ENCODE measurements around the gene RAPGEFL1. TPM values are rescaled to one million over a fixed set of nuclear protein-coding genes. Genes with fewer than 3 reads are reported as not detected.
"Not testable (repeated sequence)": the region's sequence is repeated elsewhere in the genome, so short reads cannot be mapped to it uniquely, and the experiment has no call there.

RAPGEFL1 gene
- total and polyA plus RNA-seq, 2 donors from 2014 or later: 0.99 to 4.3 TPM

DNA sequence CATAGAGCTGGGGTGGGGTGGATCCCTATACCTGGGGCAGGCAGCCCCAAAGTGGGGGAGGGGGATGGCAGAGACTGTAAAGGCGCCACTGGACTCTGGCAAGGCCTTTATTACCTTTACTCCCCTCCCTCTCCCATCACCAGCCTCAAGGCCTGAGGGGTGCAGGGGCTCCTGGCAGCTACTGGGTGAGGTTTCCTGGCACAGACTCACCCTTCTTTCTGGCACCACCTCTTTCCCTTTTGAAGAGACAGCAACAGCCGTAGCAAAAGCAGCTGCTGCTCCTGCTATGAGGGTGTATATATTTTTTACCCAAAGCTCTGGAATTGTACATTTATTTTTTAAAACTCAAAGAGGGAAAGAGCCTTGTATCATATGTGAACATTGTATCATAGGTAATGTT is 17.6 kb downstream of the RAPGEFL1 start:
- Histone ChIP-seq H3K27ac (ENCODE audit: low read depth in 2 of 2, low read length in 2 of 2) (no peak overlapping the region), H3K4me3 (ENCODE audit: low read length in 3 of 3) (no peak overlapping the region), H3K27me3 (ENCODE audit: control insufficient read depth, insufficient read depth, low read length) (no peaks in the 10 kb centered on the region), H3K4me1 (ENCODE audit: control insufficient read depth in 2 of 3, insufficient read depth in 2 of 3, low read depth in 1 of 3, low read length in 3 of 3) (peaks cover 0 to 2% (median 0%) of the 10 kb centered on the region in 3 donors), H3K9ac (ENCODE audit: low read length in 3 of 3) (no peak overlapping the region), H3K9me3 (ENCODE audit: control insufficient read depth in 2 of 3, insufficient read depth in 1 of 3, low read length in 3 of 3) (no peaks in the 10 kb centered on the region), H3K36me3 (ENCODE audit: control insufficient read depth in 2 of 3, insufficient read depth in 3 of 3, low read length in 3 of 3) (no peaks in the 10 kb centered on the region)
- DNase-seq: no peak
- no peak for FAIRE-seq
- TF ChIP-seq, protein P1, sequence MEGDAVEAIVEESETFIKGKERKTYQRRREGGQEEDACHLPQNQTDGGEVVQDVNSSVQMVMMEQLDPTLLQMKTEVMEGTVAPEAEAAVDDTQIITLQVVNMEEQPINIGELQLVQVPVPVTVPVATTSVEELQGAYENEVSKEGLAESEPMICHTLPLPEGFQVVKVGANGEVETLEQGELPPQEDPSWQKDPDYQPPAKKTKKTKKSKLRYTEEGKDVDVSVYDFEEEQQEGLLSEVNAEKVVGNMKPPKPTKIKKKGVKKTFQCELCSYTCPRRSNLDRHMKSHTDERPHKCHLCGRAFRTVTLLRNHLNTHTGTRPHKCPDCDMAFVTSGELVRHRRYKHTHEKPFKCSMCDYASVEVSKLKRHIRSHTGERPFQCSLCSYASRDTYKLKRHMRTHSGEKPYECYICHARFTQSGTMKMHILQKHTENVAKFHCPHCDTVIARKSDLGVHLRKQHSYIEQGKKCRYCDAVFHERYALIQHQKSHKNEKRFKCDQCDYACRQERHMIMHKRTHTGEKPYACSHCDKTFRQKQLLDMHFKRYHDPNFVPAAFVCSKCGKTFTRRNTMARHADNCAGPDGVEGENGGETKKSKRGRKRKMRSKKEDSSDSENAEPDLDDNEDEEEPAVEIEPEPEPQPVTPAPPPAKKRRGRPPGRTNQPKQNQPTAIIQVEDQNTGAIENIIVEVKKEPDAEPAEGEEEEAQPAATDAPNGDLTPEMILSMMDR (IDR thresholded peaks at IDR 0.05; ENCODE audit: borderline replicate concordance, extremely low read depth, insufficient read depth): no peak
- intact Hi-C loops (cut with DNase I): loop anchor here (10.0 kb wide), 1 partner anchor 100 kb away; no protein-coding TSS in a partner anchor

DNA sequence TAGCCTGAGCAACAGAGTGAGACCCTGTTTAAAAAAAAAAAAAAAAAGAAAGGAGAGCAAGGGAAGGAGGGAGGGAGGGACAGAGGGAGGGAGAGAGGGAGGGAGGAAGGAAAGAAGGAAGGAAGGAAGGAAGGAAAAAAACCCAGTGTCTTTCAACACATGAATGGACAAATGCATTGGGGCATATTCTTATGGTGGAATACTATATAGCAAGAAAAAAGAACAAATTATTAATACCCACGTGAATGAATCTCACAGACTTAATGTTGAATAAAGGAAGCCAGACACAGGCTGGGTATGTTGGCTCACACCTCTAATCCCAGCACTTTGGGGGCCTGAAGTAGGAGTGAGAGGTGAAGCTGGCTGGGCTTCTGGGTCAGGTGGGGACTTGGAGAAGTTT is 20.3 kb downstream of the RAPGEFL1 start:
- no peak for FAIRE-seq

DNA sequence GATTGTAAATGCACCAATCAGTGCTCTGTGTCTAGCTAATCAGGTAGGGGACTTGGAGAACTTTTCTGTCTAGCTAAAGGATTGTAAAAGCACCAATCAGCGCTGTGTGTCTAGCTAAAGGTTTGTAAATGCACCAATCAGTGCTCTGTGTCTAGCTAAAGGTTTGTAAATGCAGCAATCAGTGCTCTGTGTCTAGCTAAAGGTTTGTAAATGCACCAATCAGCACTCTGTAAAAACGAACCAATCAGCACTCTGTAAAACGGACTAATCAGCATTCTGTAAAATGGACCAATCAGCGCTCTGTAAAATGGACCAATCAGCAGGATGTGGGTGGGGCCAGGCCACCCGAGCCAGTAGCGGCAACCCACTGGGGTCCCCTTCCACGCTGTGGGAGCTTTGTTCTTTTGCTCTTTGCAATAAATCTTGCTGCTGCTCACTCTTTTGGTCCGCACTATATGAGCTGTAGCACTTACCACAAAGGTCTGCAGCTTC is 20.7 kb downstream of the RAPGEFL1 start:
- intact Hi-C loops (cut with DNase I): loop anchor here (10.0 kb wide), 1 partner anchor 97 kb away; no protein-coding TSS in a partner anchor
- not testable (repeated sequence) for FAIRE-seq; H3K4me3 ChIP-seq (ENCODE audit: low read length in 3 of 3); H3K36me3 ChIP-seq (ENCODE audit: control insufficient read depth in 2 of 3, insufficient read depth in 3 of 3, low read length in 3 of 3); H3K9ac ChIP-seq (ENCODE audit: low read length in 3 of 3); H3K4me1 ChIP-seq (ENCODE audit: control insufficient read depth in 2 of 3, insufficient read depth in 2 of 3, low read depth in 1 of 3, low read length in 3 of 3); H3K27me3 ChIP-seq (ENCODE audit: control insufficient read depth, insufficient read depth, low read length); H3K27ac ChIP-seq (ENCODE audit: low read depth in 2 of 2, low read length in 2 of 2); DNase-seq; H3K9me3 ChIP-seq (ENCODE audit: control insufficient read depth in 2 of 3, insufficient read depth in 1 of 3, low read length in 3 of 3)

More for the DNA sequence above, 20.3 kb downstream of the RAPGEFL1 start:
- intact Hi-C loops (cut with DNase I): loop anchor here (10.0 kb wide), 1 partner anchor 97 kb away; no protein-coding TSS in a partner anchor
- DNase-seq: no peak
- Histone ChIP-seq H3K27me3 (ENCODE audit: control insufficient read depth, insufficient read depth, low read length) (no peaks in the 10 kb centered on the region), H3K9ac (ENCODE audit: low read length in 3 of 3) (no peak overlapping the region), H3K4me3 (ENCODE audit: low read length in 3 of 3) (no peak overlapping the region), H3K27ac (ENCODE audit: low read depth in 2 of 2, low read length in 2 of 2) (no peak overlapping the region), H3K9me3 (ENCODE audit: control insufficient read depth in 2 of 3, insufficient read depth in 1 of 3, low read length in 3 of 3) (no peaks in the 10 kb centered on the region), H3K36me3 (ENCODE audit: control insufficient read depth in 2 of 3, insufficient read depth in 3 of 3, low read length in 3 of 3) (no peaks in the 10 kb centered on the region), H3K4me1 (ENCODE audit: control insufficient read depth in 2 of 3, insufficient read depth in 2 of 3, low read depth in 1 of 3, low read length in 3 of 3) (no peaks in the 10 kb centered on the region)
- TF ChIP-seq, protein P1 (IDR thresholded peaks at IDR 0.05; ENCODE audit: borderline replicate concordance, extremely low read depth, insufficient read depth): no peak

DNA sequence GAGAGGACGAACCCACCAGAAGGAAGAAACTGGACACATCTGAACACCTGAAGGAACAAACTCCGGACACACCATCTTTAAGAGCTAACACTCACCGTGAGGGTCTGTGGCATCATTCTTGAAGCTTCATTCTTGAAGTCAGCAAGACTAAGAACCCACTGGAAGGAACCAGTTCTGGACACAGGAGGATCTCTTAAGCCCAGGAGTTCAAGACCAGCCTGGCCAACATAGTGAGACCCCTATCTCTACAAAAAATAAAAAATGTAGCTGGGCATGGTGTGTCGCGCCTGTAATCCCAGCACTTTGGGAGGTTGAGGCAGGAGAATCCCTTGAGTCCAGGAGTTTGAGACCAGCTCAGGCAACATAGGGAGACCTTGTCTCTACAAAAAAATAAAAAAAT is 21.3 kb downstream of the RAPGEFL1 start:
- no peak overlapping the region for H3K27ac ChIP-seq (ENCODE audit: low read depth in 2 of 2, low read length in 2 of 2)
- peaks cover 0 to 2% (median 0%) of the 10 kb centered on the region in 3 donors for H3K4me1 ChIP-seq (ENCODE audit: control insufficient read depth in 2 of 3, insufficient read depth in 2 of 3, low read depth in 1 of 3, low read length in 3 of 3)
- TF ChIP-seq, protein P1 (IDR thresholded peaks at IDR 0.05; ENCODE audit: borderline replicate concordance, extremely low read depth, insufficient read depth): no peak
- intact Hi-C loops (cut with DNase I): loop anchor here (10.0 kb wide), 1 partner anchor 96 kb away; no protein-coding TSS in a partner anchor
- no peak for FAIRE-seq
- H3K4me3 ChIP-seq (ENCODE audit: low read length in 3 of 3): no peak overlapping the region
- H3K9ac ChIP-seq (ENCODE audit: low read length in 3 of 3): no peak overlapping the region
- DNase-seq: no peak
- H3K36me3 ChIP-seq (ENCODE audit: control insufficient read depth in 2 of 3, insufficient read depth in 3 of 3, low read length in 3 of 3): no peaks in the 10 kb centered on the region
- H3K9me3 ChIP-seq (ENCODE audit: control insufficient read depth in 2 of 3, insufficient read depth in 1 of 3, low read length in 3 of 3): no peaks in the 10 kb centered on the region
- no peaks in the 10 kb centered on the region for H3K27me3 ChIP-seq (ENCODE audit: control insufficient read depth, insufficient read depth, low read length)
